Measurements from ENCODE around the gene PLIN4.

GRCh38 chr19:4499855-4500254 is 18.4 kb downstream of the PLIN4 start:
- TF ChIP-seq CTCF (conservative IDR thresholded peaks at IDR 0.05; ENCODE audit: low read length) (no peak), EZH2phosphoT487 (IDR thresholded peaks at IDR 0.05; ENCODE audit: borderline replicate concordance, low read depth, low read length) (no peak)
